Fibroblast of lung (primary cell): ENCODE measurements around the gene ENTR1. TPM values are rescaled to one million over a fixed set of nuclear protein-coding genes. Genes with fewer than 3 reads are reported as not detected.

ENCODE experiments used
- DNase-seq, 2 donors: peaks; one replicate each; pipeline versions ENCODE4 v3.0.0 to v3.0.0-alpha.2; 2010; ENCODE audit warnings: low read depth in 2 of 2
- H2AFZ ChIP-seq: 2 replicates; pipeline ENCODE4 v1.5.1; 2012; ENCODE audit warnings: low read length, control low read depth, inconsistent platforms
- H3K27ac ChIP-seq: 2 replicates; pipeline ENCODE4 v1.5.1; 2011; ENCODE audit warnings: low read length, control low read depth; ENCODE audit not compliant: insufficient read depth
- H3K27me3 ChIP-seq: 2 replicates; pipeline ENCODE4 v1.5.1; 2011; ENCODE audit warnings: mild to moderate bottlenecking, low read length; ENCODE audit not compliant: control insufficient read depth, insufficient read depth
- H3K36me3 ChIP-seq: 2 replicates; pipeline ENCODE4 v1.5.1; 2011; ENCODE audit warnings: low read length; ENCODE audit not compliant: control insufficient read depth, insufficient read depth
- H3K4me1 ChIP-seq: 2 replicates; pipeline ENCODE4 v1.5.1; 2011; ENCODE audit warnings: low read length; ENCODE audit not compliant: control insufficient read depth, insufficient read depth; ENCODE audit errors: extremely low read depth
- H3K4me2 ChIP-seq: 2 replicates; pipeline ENCODE4 v1.5.1; 2011; ENCODE audit warnings: low read length, control low read depth; ENCODE audit not compliant: insufficient read depth; ENCODE audit errors: extremely low read depth
- H3K4me3 ChIP-seq, 4 experiments: fragments of 200-600 bp in 1 of 4; sonication (generic) in 1 of 4; replicated peaks in 1 of 4; 2 replicates each; pipeline ENCODE4 v1.5.1; 2011 to 2016; ENCODE audit warnings: low read length in 4 of 4, low read depth in 3 of 4, mild to moderate bottlenecking in 3 of 4, control low read depth in 2 of 4, inconsistent platforms in 1 of 4, mixed read lengths in 1 of 4; ENCODE audit not compliant: insufficient read depth in 1 of 4; ENCODE audit errors: control extremely low read depth in 1 of 4
- H3K79me2 ChIP-seq: 2 replicates; pipeline ENCODE4 v1.5.1; 2012; ENCODE audit warnings: mild to moderate bottlenecking, low read length, inconsistent platforms; ENCODE audit not compliant: control insufficient read depth, insufficient read depth
- H3K9ac ChIP-seq: 2 replicates; pipeline ENCODE4 v1.5.1; 2011; ENCODE audit warnings: mild to moderate bottlenecking, low read length, control low read depth; ENCODE audit not compliant: insufficient read depth
- H3K9me3 ChIP-seq: 2 replicates; pipeline ENCODE4 v1.5.1; 2012; ENCODE audit warnings: low read depth, low read length; ENCODE audit not compliant: control insufficient read depth, insufficient read depth
- H4K20me1 ChIP-seq: 2 replicates; pipeline ENCODE4 v1.5.1; 2011; ENCODE audit warnings: low read length; ENCODE audit not compliant: control insufficient read depth, insufficient read depth; ENCODE audit errors: extremely low read depth
- EZH2 ChIP-seq: IDR thresholded peaks from 2 replicates; pipeline ENCODE4 v1.5.1; 2012; ENCODE audit warnings: low read length, control low read depth, mild to moderate bottlenecking; ENCODE audit errors: missing control alignments
- polyA plus RNA-seq, 2 donors: library from polyadenylated mRNA; depleted of rRNA in 1 of 2; stranded (reverse) in 1 of 2; unstranded in 1 of 2; fragments of >200 nt; gene quantifications; 2 replicates each; pipeline ENCODE4 v1.2.1, GENCODE V29; 2011 to 2012; ENCODE audit warnings: missing spikeins in 1 of 2
- total RNA-seq: library from RNA; depleted of rRNA; stranded (reverse); fragments of >200 nt; gene quantifications from 2 replicates; pipeline ENCODE4 v1.2.1, GENCODE V29; 2014
- TF ChIP-seq, protein P1 (sequence below), 2 donors: IDR thresholded peaks in 1 of 2; conservative IDR thresholded peaks in 1 of 2; 1 replicate in 1 of 2; 2 replicates in 1 of 2; pipeline ENCODE4 v1.5.1; 2011 to 2012; ENCODE audit warnings: low read length in 2 of 2, control low read depth in 1 of 2, inconsistent platforms in 1 of 2, low read depth in 1 of 2, mild to moderate bottlenecking in 1 of 2

Gene ENTR1
- total and polyA plus RNA-seq, 2 donors (not counting 1 experiment from before 2014, with no cell fraction given), result 24.5 to 31.9 TPM

DNA sequence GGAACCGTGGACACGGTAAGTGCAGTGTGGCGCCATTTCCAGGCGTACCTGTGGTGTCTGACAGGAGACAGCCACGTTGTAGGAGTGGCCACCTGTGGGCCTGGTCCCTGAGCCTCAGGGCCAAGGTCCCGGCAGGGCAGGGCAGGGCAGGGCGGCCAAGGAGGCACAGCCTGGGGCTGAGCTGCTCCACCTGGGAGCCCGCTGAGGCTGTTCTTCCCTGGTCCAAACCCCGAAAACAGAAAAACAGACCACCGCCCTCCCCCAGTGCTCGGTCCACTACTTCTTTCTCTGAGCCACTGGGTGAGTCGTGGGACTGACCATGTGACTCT lies 8.6 kb upstream of the ENTR1 start:
- Histone ChIP-seq H3K27me3 (no peaks in the 10 kb centered on the region), H3K79me2 (no peaks in the 10 kb centered on the region), H3K9ac (no peak overlapping the region), H3K4me3 (no peak overlapping the region), H3K4me1 (no peaks in the 10 kb centered on the region), H3K4me2 (no peak overlapping the region), H3K27ac (no peak overlapping the region), H4K20me1 (no peaks in the 10 kb centered on the region), H3K36me3 (peaks cover 51% of the 10 kb centered on the region), H3K9me3 (no peaks in the 10 kb centered on the region), H2AFZ (no peak overlapping the region)
- TF ChIP-seq EZH2, result no peak
- TF ChIP-seq, protein P1, sequence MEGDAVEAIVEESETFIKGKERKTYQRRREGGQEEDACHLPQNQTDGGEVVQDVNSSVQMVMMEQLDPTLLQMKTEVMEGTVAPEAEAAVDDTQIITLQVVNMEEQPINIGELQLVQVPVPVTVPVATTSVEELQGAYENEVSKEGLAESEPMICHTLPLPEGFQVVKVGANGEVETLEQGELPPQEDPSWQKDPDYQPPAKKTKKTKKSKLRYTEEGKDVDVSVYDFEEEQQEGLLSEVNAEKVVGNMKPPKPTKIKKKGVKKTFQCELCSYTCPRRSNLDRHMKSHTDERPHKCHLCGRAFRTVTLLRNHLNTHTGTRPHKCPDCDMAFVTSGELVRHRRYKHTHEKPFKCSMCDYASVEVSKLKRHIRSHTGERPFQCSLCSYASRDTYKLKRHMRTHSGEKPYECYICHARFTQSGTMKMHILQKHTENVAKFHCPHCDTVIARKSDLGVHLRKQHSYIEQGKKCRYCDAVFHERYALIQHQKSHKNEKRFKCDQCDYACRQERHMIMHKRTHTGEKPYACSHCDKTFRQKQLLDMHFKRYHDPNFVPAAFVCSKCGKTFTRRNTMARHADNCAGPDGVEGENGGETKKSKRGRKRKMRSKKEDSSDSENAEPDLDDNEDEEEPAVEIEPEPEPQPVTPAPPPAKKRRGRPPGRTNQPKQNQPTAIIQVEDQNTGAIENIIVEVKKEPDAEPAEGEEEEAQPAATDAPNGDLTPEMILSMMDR (conservative IDR thresholded peaks at IDR 0.05 in 1 of 2, IDR thresholded peaks at IDR 0.05 in 1 of 2; ENCODE audit: low read depth in 1 of 2, low read length in 2 of 2), result no peak
- no peak for DNase-seq

DNA sequence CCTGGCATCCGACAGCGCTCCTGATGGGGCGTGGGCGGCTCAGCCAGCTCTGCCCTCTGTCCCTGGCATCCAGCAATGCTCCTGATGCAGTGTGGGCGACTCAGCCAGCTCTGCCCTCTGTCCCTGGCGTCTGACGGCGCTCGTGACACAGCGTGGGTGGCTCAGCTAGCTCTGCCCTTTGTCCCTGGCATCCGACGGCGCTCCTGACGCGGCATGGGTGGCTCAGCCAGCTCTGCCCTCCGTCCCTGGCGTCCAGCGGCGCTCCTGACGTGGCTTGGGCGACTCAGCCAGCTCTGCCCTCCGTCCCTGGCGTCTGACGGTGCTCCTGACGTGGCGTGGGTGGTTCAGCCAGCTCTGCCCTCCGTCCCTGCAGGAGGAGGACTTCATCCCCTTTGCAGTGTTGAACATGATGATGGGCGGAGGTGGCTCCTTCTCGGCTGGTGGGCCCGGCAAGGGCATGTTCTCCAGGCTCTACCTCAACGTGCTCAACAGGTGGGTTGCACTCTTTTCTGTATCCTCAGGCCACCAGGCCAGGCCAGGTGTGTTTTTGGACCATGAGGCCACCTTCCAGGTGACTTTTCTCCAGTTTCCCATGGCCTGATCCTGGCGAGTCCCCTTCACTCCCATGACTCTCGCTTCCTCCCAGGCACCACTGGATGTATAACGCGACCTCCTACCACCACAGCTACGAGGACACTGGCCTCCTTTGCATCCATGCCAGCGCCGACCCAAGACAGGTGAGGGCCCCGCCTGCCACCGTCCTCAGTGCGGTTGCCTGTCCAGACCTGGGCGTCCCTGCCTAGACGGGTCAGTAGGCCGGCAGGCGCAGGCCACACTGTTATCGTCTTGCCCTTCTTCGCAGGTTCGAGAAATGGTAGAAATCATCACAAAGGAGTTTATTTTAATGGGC lies 8.0 kb upstream of the ENTR1 start:
- Histone ChIP-seq H3K4me2 (no peak overlapping the region), H3K27ac (no peak overlapping the region), H3K4me1 (no peaks in the 10 kb centered on the region), H3K4me3 (no peak overlapping the region), H3K79me2 (peaks cover 3% of the 10 kb centered on the region), H3K9me3 (no peaks in the 10 kb centered on the region), H3K36me3 (peaks cover 53% of the 10 kb centered on the region), H4K20me1 (no peaks in the 10 kb centered on the region), H3K9ac (no peak overlapping the region), H3K27me3 (no peaks in the 10 kb centered on the region), H2AFZ (no peak overlapping the region)
- TF ChIP-seq, protein P1 (conservative IDR thresholded peaks at IDR 0.05 in 1 of 2, IDR thresholded peaks at IDR 0.05 in 1 of 2; ENCODE audit: low read depth in 1 of 2, low read length in 2 of 2), result no peak
- DNase-seq, result no peak

DNA sequence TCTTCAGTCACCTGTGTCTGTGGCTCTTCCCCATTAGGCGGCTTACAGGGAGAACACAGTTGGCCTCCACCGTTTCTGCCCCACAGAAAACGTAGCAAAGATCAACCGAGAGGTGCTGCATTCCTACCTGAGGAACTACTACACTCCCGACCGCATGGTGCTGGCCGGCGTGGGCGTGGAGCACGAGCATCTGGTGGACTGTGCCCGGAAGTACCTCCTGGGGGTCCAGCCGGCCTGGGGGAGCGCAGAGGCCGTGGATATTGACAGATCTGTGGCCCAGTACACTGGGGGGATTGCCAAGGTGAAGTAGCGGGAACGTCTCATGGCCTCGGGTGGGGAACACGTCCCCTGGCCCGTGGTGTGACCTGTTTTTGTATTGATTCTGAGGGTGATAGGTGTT lies 6.5 kb upstream of the ENTR1 start:
- Histone ChIP-seq H3K4me3 (no peak overlapping the region), H2AFZ (no peak overlapping the region), H3K79me2 (peaks cover 16% of the 10 kb centered on the region), H3K27ac (no peak overlapping the region), H3K9me3 (no peaks in the 10 kb centered on the region), H3K9ac (no peak overlapping the region), H3K27me3 (no peaks in the 10 kb centered on the region), H4K20me1 (no peaks in the 10 kb centered on the region), H3K4me2 (no peak overlapping the region), H3K36me3 (peaks cover 45% of the 10 kb centered on the region), H3K4me1 (peaks cover 2% of the 10 kb centered on the region)
- no peak for DNase-seq
- TF ChIP-seq EZH2, result no peak
- TF ChIP-seq, protein P1 (conservative IDR thresholded peaks at IDR 0.05 in 1 of 2, IDR thresholded peaks at IDR 0.05 in 1 of 2; ENCODE audit: low read depth in 1 of 2, low read length in 2 of 2), result no peak
